ENCODE data around the gene TAF1D. TPM values are rescaled to one million over a fixed set of nuclear protein-coding genes. Genes with fewer than 3 reads are reported as not detected.

The TAF1D gene
- total RNA-seq, 4 donors from 2014 or later = 28.3 to 114 (median 58.1) TPM

DNA sequence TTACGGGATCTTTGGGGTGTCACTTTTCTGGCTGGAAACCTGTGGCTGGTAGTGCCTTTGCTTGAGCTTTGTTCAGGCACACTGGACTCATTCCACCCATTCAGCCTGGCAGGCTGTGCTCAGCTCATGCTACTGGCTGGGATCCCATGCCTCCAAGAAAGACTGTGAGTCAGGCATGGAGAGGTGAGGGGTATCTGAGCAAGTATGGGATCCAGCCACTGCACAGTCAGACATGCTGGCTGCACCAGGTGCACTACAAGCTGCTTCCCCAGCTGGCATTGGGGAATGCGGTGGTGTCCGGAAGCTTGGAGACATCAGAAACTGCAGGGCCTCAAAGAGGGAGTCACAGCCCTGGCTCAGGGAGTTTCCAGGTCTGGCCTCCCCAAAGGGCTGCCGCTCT, 30.8 kb upstream of the TAF1D start:
- Histone ChIP-seq H3K36me3 (no peaks in the 10 kb centered on the region), H3K4me1 (no peaks in the 10 kb centered on the region), H3K9me3 (no peaks in the 10 kb centered on the region), H3K27ac (no peak overlapping the region), H3K4me3 (no peak overlapping the region), H3K27me3 (no peaks in the 10 kb centered on the region)
- 100% methylated on average over 1 of the region's 4 CpGs for WGBS, 2 donors (ENCODE audit: low coverage in 1 of 2)
- no peak for ATAC-seq
- no peak for TF ChIP-seq POLR2AphosphoS5 (IDR thresholded peaks at IDR 0.05)
- TF ChIP-seq, protein P1, sequence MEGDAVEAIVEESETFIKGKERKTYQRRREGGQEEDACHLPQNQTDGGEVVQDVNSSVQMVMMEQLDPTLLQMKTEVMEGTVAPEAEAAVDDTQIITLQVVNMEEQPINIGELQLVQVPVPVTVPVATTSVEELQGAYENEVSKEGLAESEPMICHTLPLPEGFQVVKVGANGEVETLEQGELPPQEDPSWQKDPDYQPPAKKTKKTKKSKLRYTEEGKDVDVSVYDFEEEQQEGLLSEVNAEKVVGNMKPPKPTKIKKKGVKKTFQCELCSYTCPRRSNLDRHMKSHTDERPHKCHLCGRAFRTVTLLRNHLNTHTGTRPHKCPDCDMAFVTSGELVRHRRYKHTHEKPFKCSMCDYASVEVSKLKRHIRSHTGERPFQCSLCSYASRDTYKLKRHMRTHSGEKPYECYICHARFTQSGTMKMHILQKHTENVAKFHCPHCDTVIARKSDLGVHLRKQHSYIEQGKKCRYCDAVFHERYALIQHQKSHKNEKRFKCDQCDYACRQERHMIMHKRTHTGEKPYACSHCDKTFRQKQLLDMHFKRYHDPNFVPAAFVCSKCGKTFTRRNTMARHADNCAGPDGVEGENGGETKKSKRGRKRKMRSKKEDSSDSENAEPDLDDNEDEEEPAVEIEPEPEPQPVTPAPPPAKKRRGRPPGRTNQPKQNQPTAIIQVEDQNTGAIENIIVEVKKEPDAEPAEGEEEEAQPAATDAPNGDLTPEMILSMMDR (IDR thresholded peaks at IDR 0.05) = no peak
- TF ChIP-seq EP300 (IDR thresholded peaks at IDR 0.05) = no peak
- no peak for TF ChIP-seq POLR2A (IDR thresholded peaks at IDR 0.05)

DNA sequence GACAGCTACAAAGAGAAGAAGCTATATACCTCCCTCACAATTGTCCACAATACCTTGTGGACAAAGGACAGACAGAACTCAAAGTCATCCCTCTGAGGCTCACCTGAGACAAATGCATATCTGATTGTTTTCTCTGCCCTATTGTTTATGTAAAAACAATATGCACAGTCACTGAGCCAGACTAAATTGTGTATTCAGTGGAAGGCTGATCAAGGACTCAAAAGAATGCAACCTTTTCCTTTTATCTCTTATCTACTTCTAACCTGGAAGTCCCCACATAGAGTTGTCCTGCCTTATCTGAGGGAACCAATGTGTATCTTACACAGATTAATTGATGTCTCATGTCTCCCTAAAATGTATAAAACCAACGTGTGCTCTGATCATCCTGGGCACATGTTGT, 28.9 kb upstream of the TAF1D start:
- ATAC-seq = no peak

DNA sequence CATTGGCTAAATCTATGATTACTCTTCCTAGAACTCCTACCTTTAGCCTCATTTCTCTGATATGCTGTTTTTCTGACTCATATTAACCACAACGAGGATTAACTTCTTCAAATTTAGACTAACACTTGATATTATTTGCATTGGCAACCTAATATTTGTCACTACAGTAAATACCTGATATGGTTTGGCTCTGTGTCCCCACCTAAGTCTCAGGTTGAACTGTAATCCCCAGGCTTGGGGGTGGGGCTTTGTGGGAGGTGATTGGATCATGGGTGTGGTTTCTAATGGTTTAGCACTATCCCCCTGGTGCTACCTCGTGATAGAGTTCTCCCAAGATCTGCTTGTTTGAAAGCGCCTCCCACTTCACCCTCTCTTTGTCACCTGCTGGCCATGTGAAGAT, 25.7 kb upstream of the TAF1D start:
- Histone ChIP-seq H3K27me3 (no peaks in the 10 kb centered on the region), H3K4me3 (no peak overlapping the region), H3K27ac (no peak overlapping the region), H3K36me3 (peaks cover 0 to 35% of the 10 kb centered on the region in 2 donors), H3K9me3 (no peaks in the 10 kb centered on the region), H3K4me1 (no peaks in the 10 kb centered on the region)
- ATAC-seq = no peak
- WGBS, 2 donors (ENCODE audit: low coverage in 1 of 2) = 63 to 72% methylated on average over 1 to 2 of the region's 3 CpGs
- TF ChIP-seq EP300 (IDR thresholded peaks at IDR 0.05) (no peak), POLR2A (IDR thresholded peaks at IDR 0.05) (no peak), POLR2AphosphoS5 (IDR thresholded peaks at IDR 0.05) (no peak)
- TF ChIP-seq, protein P1 (IDR thresholded peaks at IDR 0.05) = no peak

More for the DNA sequence above, 28.9 kb upstream of the TAF1D start:
- H3K36me3 ChIP-seq = peaks cover 0 to 3% of the 10 kb centered on the region in 2 donors
- WGBS, 2 donors (ENCODE audit: low coverage in 1 of 2) = 57% methylated on average over 1 of the region's 1 CpG; no CpG with 5 or more reads in 1 of the 2 donors
- H3K27ac ChIP-seq = no peak overlapping the region
- H3K27me3 ChIP-seq = no peaks in the 10 kb centered on the region
- no peaks in the 10 kb centered on the region for H3K4me1 ChIP-seq
- no peak overlapping the region for H3K4me3 ChIP-seq
- no peaks in the 10 kb centered on the region for H3K9me3 ChIP-seq
- TF ChIP-seq POLR2A (IDR thresholded peaks at IDR 0.05) (no peak), POLR2AphosphoS5 (IDR thresholded peaks at IDR 0.05) (no peak), EP300 (IDR thresholded peaks at IDR 0.05) (no peak)
- TF ChIP-seq, protein P1 (IDR thresholded peaks at IDR 0.05) = no peak

DNA sequence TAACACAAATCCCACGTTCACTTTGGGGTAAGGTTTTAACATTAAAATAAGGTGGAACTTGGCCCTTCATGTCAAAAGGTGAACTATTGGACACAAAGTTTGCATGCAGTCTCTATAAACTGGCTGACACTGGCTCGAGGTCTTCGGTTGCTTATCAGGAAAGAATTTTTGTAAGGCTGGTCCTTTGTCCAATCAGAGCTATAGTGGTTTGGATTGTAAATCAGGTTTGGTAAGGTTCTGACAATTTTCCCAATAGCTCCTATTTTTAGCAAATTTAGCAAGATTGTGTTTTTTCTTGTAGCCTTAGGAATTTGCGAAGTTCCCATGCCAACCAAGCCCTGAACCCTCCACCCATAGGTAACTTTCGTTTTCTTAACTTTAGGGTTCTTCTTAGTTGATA, 25.2 kb upstream of the TAF1D start:
- no peak for ATAC-seq
- Histone ChIP-seq H3K27me3 (no peaks in the 10 kb centered on the region), H3K27ac (no peak overlapping the region), H3K4me3 (no peak overlapping the region), H3K4me1 (no peaks in the 10 kb centered on the region), H3K36me3 (peaks cover 0 to 40% of the 10 kb centered on the region in 2 donors), H3K9me3 (no peaks in the 10 kb centered on the region)
- WGBS, 2 donors (ENCODE audit: low coverage in 1 of 2) = 77 to 90% methylated on average over 5 of the region's 5 CpGs
- no peak for TF ChIP-seq POLR2AphosphoS5 (IDR thresholded peaks at IDR 0.05)

DNA sequence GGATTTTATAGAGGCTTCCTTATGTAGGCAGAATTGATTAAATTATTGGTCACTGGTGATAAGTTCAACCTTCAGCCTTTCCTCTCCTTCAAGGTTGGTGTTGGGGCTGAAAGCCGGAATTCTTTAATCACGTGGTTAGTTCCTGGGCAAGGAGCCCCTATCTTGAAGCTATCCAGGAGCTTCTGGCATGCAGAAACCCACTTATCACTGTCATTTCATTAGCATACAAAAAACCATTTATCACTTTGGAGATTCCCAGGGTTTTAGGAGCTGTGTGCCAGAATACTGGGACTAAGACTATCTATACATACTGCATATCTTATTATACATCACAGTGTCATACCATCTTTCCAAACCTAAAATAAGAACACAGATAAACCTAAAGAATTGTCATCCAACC, 24.3 kb upstream of the TAF1D start:
- Histone ChIP-seq H3K9me3 (no peaks in the 10 kb centered on the region), H3K4me3 (no peak overlapping the region), H3K4me1 (no peaks in the 10 kb centered on the region), H3K36me3 (peaks cover 0 to 50% of the 10 kb centered on the region in 2 donors), H3K27ac (no peak overlapping the region), H3K27me3 (no peaks in the 10 kb centered on the region)
- ATAC-seq = no peak
- 28% methylated on average over 2 of the region's 2 CpGs; no CpG with 5 or more reads in 1 of the 2 donors for WGBS, 2 donors (ENCODE audit: low coverage in 1 of 2)
- no peak for TF ChIP-seq POLR2A (IDR thresholded peaks at IDR 0.05)
- TF ChIP-seq POLR2AphosphoS5 (IDR thresholded peaks at IDR 0.05) = no peak
- TF ChIP-seq, protein P1 (IDR thresholded peaks at IDR 0.05) = no peak
- TF ChIP-seq EP300 (IDR thresholded peaks at IDR 0.05) = no peak

Data from gastroesophageal sphincter (tissue), 4 donors.